Caki2 (cell line): ENCODE data around the gene CFD. TPM values are rescaled to one million over a fixed set of nuclear protein-coding genes. Genes with fewer than 3 reads are reported as not detected.
"Not testable (repeated sequence)": the region's sequence is repeated elsewhere in the genome, so short reads cannot be mapped to it uniquely, and the experiment has no call there.

Experiments
- DNase-seq: peaks from one replicate; pipeline ENCODE4 v3.0.0-alpha.2; 2015; ENCODE audit warnings: low read depth
- in situ Hi-C: cut with HindIII; loops from 2 replicates; pipeline ENCODE4 v1.10.0; 2016; ENCODE audit warnings: low sequenced_read_pairs, low pct_unique_long_range_greater_than_20kb, mixed read lengths
- total RNA-seq: library from RNA; depleted of rRNA; stranded (reverse); fragments of >200 nt; shearing (Covaris generic); gene quantifications from 2 replicates; pipeline ENCODE4 v1.2.3, GENCODE V29; 2014; ENCODE audit warnings: low replicate concordance

CFD gene
- total RNA-seq, 1 experiment from 2014 or later = 6.8 TPM

DNA sequence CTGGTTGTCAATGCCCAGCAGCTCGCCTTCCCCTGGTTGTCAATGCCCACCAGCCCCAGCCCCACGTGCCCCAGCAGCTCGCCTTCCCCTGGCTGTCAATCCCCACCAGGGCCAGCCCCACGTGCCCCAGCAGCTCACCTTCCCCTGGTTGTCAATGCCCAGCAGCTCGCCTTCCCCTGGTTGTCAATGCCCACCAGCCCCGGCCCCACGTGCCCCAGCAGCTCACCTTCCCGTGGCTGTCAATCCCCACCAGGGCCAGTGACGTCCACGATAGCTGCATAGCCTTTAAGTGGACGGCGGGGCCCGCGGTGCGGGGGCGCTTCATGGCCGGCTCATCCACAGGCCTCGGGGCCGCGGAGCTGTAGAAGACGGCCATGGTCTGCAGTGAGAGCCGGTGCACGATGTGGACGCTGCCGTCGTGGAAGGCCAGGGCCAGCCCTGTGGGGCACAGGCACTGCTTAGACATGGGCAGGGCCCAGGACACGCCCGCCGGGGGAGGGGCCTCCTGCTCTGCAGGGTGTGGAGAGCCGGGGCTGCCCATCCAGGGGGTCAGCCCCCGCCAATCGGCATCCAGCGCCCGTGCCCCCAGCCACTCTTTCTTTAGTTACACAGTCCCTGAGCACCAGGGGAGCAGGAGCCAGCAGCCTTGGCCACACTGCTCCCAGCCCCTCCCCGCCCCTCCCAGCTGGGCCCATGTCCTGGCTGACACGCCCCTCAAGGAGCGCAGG, 20.4 kb downstream of the CFD start:
- in situ Hi-C loops = no loop called here

GRCh38 chr19:881385-882071, 22.1 kb downstream of the CFD start:
- no peak for DNase-seq
- in situ Hi-C loops = no loop called here

More for the DNA sequence above, 20.4 kb downstream of the CFD start:
- DNase-seq = no peak

- in situ Hi-C loops = no loop called here
- no peak for DNase-seq
Measured at GRCh38 chr19:882871-883497, 23.5 kb downstream of the CFD start.

GRCh38 chr19:883661-884211, 24.3 kb downstream of the CFD start:
- DNase-seq = peak; percentile 56
- in situ Hi-C loops = no loop called here

- in situ Hi-C loops = no loop called here
- no peak for DNase-seq
Measured at GRCh38 chr19:884420-885211, 25.2 kb downstream of the CFD start.

GRCh38 chr19:885536-886224, 26.2 kb downstream of the CFD start:
- in situ Hi-C loops = no loop called here
- no peak for DNase-seq

DNA sequence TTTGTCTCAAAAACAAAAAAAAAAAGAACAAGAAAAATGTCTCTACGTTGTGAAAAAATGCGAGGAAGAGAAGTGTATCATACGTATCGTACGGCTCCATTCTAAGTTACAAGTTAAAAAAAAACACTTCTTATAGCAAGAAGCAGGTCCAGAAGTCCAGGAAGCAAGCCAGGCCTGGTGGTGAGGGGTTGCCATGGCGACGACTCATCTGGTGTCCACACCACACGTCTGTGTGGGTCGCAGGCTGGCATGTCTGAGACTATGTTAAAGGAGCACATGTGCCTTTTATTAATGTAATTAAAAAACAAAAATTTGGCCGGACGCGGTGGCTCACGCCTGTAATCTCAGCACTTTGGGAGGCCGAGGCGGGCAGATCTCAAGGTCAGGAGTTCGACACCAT, 27.6 kb downstream of the CFD start:
- in situ Hi-C loops = no loop called here
- DNase-seq = no peak

DNA sequence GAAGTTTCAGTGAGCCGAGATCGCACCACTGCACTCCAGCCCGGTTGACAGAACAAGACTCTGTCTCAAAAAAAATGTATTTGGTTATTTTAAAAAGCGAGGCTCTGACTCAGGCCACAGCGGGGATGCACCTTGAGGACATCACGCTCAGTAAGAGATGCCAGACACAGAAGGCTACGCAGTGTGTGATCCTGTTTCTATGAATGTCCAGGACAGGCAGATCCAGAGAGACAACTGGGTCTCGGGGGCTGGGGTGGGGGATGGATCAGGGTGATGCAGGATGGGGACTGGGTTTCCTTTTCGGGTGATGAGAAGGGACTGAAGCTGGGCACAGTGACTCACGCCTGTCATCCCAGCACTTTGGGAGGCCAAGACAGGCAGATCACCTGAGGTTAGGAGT, 28.1 kb downstream of the CFD start:
- DNase-seq = no peak
- in situ Hi-C loops = no loop called here

DNA sequence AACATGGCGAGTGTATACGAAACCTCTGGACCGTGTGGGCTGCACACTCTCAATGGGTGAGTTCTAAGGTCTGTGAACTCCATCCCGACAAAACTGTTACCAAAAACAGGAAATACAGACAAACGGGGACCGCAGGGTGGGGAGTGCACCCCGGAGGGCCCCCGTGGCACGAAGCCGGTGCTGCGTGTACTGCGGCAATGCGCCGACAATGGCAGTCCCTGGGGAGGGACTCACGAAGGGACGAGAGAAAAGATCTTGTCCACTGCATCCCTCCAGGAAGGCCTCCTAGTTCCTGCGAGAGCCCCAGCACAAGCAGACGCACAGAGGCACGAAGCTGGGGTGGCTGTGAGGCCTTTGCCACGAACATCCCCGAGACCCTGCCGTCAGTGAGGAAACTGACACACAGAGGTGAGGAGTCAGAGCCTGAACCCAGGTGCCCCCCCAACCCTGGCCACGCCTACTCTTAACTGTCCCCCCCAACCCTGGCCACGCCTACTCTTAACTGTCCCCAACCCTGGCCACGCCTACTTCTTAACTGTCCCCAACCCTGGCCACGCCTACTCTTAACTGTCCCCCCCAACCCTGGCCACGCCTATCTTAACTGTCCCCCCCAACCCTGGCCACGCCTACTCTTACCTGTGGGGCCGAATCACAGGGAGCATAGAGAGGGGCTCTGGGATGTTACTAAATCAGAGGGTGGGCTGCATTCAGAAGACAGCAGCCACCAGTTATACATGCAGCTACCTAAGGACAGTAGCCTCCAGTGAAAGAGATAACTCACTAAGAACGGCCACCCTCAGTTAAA, 29.3 kb downstream of the CFD start:
- in situ Hi-C loops = no loop called here
- DNase-seq = no peak

DNA sequence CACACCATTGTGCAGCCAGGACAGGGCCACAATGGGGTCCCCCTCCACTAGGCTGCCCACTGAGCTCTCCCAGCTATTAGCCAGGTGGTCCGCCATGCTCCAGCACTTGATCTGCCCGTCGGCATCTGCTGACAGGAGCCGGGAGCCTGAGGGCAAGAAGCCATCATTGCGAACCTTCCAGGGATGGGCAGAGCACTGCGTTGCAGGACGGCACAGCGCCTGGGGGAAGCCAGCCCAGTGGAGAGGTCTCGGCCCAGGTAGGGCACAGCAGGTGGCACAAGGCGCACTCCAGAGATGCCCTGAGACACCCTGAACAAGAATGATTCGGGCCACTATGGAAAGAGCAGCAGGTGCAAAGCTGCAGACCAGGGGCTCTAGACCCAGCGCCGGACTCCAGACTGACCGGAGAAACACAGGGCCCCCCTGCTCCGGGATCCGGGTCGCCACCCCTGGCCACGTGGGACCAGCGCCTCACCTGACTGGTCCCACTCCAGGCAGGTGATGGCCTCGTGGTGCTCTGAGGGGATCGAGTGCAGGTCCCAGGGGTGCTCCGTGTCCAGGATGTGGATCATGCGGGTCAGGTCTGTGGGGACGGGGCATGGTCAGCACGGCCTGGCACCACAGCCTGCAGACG, 30.3 kb downstream of the CFD start:
- in situ Hi-C loops = no loop called here
- no peak for DNase-seq

GRCh38 chr19:890831-891230, 31.4 kb downstream of the CFD start:
- in situ Hi-C loops = no loop called here
- DNase-seq = no peak

- in situ Hi-C loops, DNase-seq: not testable (repeated sequence)
Measured at GRCh38 chr19:891421-892200, 32.1 kb downstream of the CFD start.

DNA sequence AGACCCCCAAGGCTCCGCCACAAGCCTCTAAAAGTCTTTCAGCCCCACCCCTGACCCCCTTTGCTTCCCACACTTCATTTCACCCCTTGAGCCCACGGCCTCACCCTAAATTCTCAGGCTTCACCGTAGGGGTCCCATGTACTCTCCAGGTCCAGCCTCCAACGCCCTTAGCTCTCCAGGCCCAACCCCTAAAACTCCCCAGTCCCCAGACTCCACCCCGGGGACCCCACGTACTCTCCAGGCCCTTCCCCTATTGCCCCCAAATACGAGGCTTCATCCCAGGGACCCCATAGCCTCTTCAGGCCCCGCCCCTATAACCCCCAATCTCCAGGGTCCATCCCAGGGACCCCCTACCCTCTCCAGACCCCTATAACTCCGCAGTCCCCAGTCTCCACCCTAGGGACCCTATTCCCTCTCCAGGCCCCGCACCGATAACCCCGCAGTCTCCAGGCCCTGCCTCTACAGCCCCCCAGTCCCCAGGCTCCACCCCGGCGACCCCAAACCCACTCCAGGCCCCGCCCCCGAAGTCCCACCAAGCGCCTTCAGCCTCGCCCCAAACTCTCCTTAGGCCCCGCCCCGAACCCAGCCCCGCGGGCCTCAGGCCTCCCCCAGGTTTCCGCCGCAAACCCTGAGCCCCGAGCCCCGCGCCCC, 32.9 kb downstream of the CFD start:
- in situ Hi-C loops = no loop called here
- no peak for DNase-seq

DNA sequence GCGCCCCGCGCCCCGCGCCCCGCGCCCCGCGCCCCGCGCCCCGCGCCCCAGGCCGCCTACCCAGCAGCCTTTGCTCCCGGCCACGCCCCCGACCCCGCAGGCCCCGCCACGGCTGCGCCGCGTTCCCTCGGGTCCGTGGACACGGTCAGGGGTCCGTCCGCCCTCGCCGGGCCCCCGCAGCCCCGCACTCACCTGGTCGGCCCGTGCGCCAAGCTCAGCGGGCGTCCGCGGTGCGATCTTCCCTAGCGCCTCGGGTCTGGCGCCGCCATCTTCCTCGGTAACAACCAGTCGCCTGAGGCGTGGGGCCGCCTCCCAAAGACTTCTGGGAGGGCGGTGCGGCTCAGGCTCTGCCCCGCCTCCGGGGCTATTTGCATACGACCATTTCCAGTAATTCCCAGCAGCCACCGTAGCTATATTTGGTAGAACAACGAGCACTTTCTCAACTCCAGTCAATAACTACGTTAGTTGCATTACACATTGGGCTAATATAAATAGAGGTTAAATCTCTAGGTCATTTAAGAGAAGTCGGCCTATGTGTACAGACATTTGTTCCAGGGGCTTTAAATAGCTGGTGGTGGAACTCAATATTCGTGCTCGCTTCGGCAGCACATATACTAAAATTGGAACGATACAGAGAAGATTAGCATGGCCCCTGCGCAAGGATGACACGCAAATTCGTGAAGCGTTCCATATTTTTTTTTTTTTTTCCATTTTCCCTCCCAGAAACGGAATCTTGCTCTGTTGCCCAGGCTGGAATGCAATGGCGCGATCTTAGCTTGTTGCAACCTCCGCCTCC, 33.6 kb downstream of the CFD start, which contains the start of the genes MED16 and RNU6-9:
Gene MED16, minus strand, starts transcription at position 294 of the 796 bp plus-strand sequence. CDS start 2,056 bp downstream, outside the sequence.
Gene RNU6-9, plus strand, starts transcription at position 591 of the 796 bp plus-strand sequence.
- DNase-seq = peak; percentile 85
- in situ Hi-C loops = no loop called here

- no peak for DNase-seq
- in situ Hi-C loops = no loop called here
Measured at GRCh38 chr19:896434-896833, 37.0 kb downstream of the CFD start.
